GM19395 (cell line): ENCODE results near the gene GRM5.

ENCODE experiments used
- ATAC-seq: cut with Tn5 transposase; IDR thresholded peaks from one replicate; pipeline ENCODE4 v1.9.1; 2021; ENCODE audit warnings: mild to moderate bottlenecking, moderate library complexity; ENCODE audit not compliant: unreplicated experiment

The GRM5 gene

GRCh38 chr11:88709567-88709966 is 356.2 kb downstream of the GRM5 start:
- no peak for ATAC-seq

DNA sequence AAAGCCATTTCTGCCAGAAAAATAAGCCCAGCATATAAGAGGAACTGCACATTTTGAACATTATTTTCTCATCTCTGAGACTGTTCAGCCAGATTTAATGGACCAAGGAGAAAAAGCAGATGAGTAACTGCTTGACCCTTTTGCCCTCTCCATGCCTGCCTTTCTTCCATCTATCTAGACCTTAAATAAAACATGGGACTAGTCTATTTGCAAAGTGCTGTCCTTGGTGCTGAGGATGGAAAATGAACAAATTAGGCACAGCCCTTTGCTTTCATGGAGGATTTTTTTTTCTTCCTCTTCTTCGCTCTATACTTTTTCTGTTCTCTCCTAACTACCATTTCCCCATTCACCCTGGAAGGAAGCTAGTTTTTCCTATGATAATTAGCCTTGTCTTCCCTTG is 361.3 kb downstream of the GRM5 start:
- no peak for ATAC-seq

GRCh38 chr11:88701816-88702215 is 364.0 kb downstream of the GRM5 start:
- ATAC-seq: no peak

DNA sequence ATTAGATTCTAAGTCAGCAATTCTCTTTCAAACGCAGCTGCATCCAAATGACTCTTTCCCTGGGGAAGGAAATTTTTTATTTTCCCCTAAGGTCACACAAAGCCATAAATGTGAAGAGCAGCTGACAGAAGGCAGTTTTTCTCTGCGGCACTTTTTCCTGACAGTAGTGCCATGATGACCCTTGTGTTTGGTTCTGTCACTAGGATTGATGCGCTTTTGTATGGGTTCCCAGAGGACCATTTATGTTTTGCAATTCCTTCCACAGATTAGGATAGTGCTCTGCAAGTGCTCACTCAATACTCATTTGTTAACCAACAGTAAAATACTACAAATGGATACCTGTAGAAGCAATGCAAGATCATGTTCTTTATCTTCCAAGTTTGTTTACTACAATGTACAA is 368.6 kb downstream of the GRM5 start:
- no peak for ATAC-seq

DNA sequence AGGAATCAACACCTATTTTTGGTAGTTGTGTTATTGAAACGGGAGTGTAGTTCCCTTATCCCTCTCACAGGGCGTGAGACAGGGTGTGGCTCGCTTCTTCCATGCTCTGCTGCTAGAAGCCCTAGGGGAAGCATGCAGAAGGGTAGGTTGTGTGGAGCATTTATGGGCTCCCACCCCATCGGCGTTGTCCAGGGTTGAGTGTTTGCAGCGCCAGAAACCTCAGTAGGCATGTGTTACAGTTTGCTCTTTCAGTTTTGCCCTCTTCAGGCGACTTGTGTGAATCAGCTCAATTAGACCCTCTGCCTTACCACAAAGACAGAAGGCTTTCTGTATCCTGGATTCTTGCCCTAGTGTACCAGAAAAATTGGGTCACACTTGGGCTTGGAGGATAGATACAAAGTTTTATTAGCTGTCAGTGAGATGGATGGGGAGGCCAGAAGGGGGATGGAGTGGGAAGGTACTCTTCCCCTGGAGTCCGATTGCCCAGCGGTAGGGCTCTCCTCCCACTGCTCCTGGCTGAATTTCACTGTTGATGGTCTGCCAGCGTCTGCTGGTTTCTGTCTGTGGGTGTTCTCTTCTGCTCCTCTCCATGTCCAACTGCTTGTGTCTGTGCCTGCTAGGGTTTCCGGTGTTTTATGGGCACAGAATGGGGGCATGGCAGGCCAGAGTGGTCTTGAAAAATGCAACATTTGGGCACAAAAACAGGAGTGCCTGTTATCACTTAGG is 369.9 kb downstream of the GRM5 start:
- no peak for ATAC-seq

DNA sequence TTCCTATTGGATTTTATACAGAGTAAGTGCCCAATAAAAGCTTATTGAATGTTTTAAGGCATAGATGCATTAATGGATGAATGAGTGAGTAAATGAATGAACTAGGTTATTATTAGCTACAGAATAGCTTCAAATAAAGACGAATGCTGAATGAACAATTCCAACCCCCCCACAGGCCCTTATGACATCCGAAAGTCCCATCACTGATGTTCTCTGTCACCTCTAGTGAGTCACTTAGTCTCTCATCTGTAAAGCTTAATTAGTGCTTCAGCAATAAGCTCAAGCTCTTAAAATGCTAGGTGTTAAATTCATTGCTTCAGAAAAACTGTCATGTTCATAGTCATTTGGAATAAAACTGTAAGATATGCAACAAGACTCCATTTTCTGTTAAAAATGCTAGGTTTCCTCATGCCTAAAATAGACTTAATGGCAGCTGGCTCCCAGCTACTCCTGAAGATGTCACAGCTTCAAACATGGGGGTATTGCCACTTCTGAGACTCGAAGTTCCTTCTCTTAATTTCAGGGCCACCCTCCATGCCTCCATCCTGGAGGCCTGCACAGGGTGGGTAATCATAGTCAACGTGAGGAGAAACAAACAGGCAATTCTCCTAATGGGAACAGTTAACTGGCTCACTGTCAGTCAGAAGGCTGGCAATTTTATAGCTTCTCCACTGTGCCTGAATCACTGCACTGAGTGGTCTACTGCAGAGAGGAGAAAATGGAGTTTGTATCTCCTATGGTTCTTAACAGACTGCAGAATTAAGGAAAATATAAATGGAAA is 373.3 kb downstream of the GRM5 start:
- no peak for ATAC-seq

GRCh38 chr11:88689548-88690240 is 376.1 kb downstream of the GRM5 start:
- ATAC-seq: no peak

DNA sequence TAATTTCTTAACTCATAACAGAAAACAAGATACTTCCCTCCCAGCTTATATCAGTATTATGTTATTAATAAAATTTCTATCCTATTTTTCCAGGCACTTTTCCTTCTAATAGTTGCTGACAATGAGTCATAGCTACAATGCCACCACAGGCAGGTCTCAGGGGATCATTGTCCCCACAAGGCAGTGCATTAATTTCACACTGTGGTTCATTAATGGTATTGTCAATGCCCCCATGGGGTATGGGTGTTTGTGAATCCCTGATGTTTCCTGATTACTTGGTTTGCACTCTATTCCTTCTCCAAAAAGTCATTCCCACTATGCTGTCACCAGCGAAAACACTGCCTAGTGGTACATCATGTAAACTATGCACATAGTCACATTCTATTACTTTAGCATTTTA is 382.8 kb downstream of the GRM5 start:
- ATAC-seq: no peak

GRCh38 chr11:88680806-88681205 is 385.0 kb downstream of the GRM5 start:
- no peak for ATAC-seq

GRCh38 chr11:88666364-88666763 is 399.4 kb downstream of the GRM5 start:
- ATAC-seq: no peak

DNA sequence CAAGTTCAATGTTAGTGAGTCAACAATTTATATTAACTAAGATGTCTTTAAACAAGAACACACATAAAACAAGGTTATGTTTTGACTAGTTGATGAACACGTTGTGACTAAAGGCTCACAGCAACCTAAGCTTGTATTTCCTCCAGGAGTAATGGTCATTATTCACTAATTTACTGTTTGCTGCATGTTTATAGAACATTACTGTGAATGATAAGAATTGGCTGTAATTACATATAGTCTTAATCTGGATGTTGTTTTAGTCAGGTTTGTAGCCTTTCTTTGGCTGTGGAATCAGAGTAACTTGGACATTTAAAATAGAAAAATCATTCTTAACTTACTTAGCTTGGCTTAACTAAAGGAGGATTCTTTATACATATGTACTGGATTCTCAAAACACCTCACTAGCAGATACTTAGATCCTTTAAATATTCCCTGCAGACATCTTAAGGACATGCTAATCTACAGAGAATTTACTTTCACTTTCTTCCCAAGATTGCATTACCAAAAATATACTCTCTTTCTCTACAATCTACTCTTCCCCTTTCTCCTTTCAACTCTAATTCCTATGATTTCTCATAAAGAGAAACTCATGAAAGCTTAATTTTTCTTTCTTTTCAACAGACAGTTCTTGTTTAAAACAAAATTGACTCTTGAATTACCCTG is 408.6 kb downstream of the GRM5 start:
- no peak for ATAC-seq

DNA sequence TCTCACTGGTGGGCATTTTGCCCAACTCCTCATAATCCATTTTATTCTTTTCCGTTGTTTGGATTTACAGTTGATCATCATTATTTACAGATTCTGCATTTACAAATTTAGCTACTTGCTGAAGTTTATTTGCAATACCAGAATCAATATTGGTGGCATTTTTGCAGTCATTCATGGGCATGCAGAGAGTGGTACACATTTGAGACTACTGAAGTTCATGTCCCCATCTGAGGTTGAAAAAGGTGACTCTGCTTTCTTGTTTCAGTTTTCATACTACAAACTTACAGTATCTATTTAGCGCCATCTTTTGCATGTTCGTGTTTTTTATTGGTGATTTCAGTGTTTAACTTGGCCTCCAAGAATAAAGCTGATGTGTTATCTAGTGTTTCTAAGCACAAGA is 409.5 kb downstream of the GRM5 start:
- no peak for ATAC-seq

DNA sequence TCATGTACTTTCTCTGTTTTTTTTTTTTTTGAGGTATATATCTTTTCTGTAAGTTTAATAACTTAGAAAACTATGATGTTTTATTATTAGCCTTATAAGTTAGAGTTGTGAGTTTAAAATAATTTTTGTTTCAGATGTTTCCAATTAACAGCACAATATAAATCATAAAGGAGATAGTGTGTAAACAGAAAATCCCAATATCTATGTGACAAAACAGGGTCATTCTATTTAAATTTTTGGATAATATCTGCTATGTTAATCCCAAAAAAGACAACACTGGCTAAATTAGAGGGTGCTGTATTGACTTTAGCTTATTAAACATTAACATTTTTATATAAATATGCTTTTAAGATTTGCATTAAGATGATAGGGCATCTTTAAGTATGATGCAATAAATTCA is 410.1 kb downstream of the GRM5 start:
- no peak for ATAC-seq

- ATAC-seq: no peak
Measured at GRCh38 chr11:88655196-88655595, 410.6 kb downstream of the GRM5 start.

DNA sequence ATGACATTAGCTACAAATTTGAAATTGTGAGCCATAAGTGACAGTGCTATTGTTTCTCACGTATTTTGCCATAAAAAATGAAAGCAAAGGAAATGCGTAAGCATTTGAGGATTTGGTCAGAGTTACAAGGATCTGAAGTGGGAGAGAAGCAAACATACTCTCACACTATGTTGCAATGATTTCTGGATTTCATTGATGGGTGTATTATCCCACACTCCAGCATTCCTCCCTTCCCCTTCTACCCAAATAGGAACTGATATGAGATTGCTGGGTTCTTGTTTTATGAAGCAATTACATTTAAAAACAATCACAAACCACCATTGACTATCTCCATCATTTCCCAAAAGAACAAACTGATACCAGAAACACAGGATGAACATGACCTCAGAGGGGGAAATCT is 414.2 kb downstream of the GRM5 start:
- ATAC-seq: no peak

DNA sequence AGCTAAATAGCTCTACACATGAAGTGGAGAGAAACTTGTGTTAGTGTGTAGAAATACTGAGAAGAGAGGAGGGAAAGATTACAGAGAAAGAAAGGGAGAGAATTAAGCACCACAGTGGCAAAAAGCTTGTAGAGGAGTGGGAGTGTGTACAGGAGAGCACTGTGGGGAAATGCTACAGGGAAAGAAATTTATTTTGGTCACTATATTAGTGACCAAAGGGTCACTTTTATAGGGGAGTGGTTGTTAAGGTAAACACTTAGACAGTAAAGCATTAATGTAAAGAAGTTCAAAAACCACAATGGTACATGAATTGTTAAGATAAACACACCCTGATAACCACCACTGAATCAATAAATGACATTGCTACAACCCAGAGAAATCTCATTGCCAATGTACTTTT is 421.1 kb downstream of the GRM5 start:
- no peak for ATAC-seq

GRCh38 chr11:88632163-88632562 is 433.6 kb downstream of the GRM5 start:
- no peak for ATAC-seq

GRCh38 chr11:88631497-88631896 is 434.3 kb downstream of the GRM5 start:
- no peak for ATAC-seq

DNA sequence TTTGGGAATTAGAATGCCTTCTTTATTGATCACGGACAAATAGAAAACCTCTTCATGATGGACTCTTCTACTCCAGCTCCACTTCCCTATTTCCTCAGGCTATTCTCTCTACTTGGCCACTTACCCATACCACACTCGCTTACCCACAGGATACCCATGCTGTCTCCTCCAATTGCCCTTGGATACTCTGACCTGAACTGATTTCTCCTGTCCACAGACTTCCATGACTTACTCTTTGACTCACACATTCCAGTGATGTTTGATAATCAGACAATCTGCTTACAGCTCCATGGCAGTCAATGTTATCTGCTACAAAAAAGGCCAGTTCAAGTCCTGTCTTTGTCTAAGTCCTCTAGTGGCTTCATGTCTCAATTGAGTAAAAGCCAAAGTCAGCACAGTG is 436.3 kb downstream of the GRM5 start:
- ATAC-seq: no peak

DNA sequence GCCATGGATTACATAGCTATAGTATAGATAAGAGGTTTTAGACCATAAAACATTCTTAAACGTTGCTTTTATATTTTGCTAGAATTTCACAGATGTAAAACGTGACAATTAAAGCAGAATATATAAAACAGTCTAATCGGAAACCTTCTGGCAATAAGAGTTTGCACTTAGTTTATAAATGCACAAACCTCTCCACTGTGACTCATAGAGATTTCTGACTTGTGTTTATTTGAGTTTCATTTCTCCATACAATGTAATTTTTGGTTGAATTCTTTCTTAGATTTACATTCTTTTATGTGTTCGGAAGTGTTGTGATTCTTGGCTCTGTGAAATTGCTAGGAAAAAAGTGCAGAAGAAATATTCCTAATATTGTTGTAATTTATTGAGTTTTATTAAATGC is 439.6 kb downstream of the GRM5 start:
- no peak for ATAC-seq

- no peak for ATAC-seq
Measured at GRCh38 chr11:88623531-88623930, 442.3 kb downstream of the GRM5 start.
